ENCODE data around the gene BGLAP. TPM values are rescaled to one million over a fixed set of nuclear protein-coding genes. Genes with fewer than 3 reads are reported as not detected.

The BGLAP gene
- total RNA-seq, 1 experiment from 2014 or later, result 2.4 TPM

DNA sequence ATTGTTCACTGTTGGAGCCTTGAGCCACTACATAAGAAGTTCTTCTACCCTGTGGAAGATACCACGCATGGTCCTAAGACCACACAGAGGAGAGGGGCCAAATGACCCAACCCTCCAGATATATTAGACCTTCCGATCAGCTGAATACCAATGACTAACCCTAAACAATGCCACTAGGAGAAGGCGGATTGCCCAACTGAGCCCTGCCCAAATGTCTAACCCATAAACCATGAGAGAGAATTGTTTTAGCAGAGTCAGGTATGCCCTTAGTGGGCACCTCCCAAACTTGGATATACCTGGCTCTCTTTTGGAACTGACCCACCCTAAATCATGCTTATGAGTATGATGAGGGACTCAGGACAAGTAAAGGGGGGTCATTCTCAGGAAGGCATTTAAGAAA lies 28.3 kb downstream of the BGLAP start:
- H3T11ph ChIP-seq (ENCODE audit: low read length), result no peak overlapping the region
- no peak overlapping the region for H2BK12ac ChIP-seq (ENCODE audit: insufficient read length, low read depth, low read length)
- no peak overlapping the region for H2BK120ac ChIP-seq (ENCODE audit: low read depth, low read length, poor library complexity, severe bottlenecking)
- peaks cover 71 to 96% (median 81%) of the 10 kb centered on the region in 3 experiments; a peak in 6 of 7 replicates for H3K36me3 Mint-ChIP-seq (ENCODE audit: insufficient read depth in 1 of 3, low read depth in 3 of 3)
- H3K79me2 ChIP-seq (ENCODE audit: insufficient read depth, low read length), result no peaks in the 10 kb centered on the region
- no peaks in the 10 kb centered on the region for H4K20me1 ChIP-seq (ENCODE audit: control insufficient read depth, insufficient read depth, insufficient read length)
- no peak overlapping the region for H2BK20ac ChIP-seq (ENCODE audit: low read depth, low read length, poor library complexity, severe bottlenecking)
- no peak overlapping the region for H3K27ac ChIP-seq (ENCODE audit: insufficient read length, low read depth, low read length)
- H3K27me3 Mint-ChIP-seq (ENCODE audit: low read depth), result no peaks in the 10 kb centered on the region
- H3K4me2 ChIP-seq (ENCODE audit: insufficient read depth, insufficient read length, low read length), result no peak overlapping the region
- H3K4me3 Mint-ChIP-seq, result no peak overlapping the region
- no peak overlapping the region for H2AFZ ChIP-seq (ENCODE audit: low read length)
- H2BK5ac ChIP-seq (ENCODE audit: insufficient read length, low read length), result no peak overlapping the region
- H3K56ac ChIP-seq (ENCODE audit: insufficient read length, low read depth, low read length), result no peak overlapping the region
- no peaks in the 10 kb centered on the region for H3K4me1 Mint-ChIP-seq
- H3K4ac ChIP-seq (ENCODE audit: low read depth, low read length), result no peak overlapping the region
- H3K27me3 ChIP-seq (ENCODE audit: insufficient read depth, low read length), result no peaks in the 10 kb centered on the region
- TF ChIP-seq, protein P1, sequence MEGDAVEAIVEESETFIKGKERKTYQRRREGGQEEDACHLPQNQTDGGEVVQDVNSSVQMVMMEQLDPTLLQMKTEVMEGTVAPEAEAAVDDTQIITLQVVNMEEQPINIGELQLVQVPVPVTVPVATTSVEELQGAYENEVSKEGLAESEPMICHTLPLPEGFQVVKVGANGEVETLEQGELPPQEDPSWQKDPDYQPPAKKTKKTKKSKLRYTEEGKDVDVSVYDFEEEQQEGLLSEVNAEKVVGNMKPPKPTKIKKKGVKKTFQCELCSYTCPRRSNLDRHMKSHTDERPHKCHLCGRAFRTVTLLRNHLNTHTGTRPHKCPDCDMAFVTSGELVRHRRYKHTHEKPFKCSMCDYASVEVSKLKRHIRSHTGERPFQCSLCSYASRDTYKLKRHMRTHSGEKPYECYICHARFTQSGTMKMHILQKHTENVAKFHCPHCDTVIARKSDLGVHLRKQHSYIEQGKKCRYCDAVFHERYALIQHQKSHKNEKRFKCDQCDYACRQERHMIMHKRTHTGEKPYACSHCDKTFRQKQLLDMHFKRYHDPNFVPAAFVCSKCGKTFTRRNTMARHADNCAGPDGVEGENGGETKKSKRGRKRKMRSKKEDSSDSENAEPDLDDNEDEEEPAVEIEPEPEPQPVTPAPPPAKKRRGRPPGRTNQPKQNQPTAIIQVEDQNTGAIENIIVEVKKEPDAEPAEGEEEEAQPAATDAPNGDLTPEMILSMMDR (conservative IDR thresholded peaks at IDR 0.05), result no peak
- no CpG with 5 or more reads among the region's 3 CpGs for WGBS (ENCODE audit: extremely low coverage, insufficient read length, low lambda C conversion rate)
- H4K8ac ChIP-seq (replicated peaks; ENCODE audit: insufficient read length, low read depth, low read length), result no peak overlapping the region
- no peak overlapping the region for H3K18ac ChIP-seq (ENCODE audit: insufficient read length, low read depth, low read length)
- H3K14ac ChIP-seq (ENCODE audit: insufficient read depth, low read length), result no peak overlapping the region
- no peak overlapping the region for H2BK15ac ChIP-seq (ENCODE audit: low read depth, low read length)
- H3K79me1 ChIP-seq (ENCODE audit: insufficient read depth, low read depth, low read length, poor library complexity, severe bottlenecking), result no peaks in the 10 kb centered on the region
- no peaks in the 10 kb centered on the region for H3K9me3 Mint-ChIP-seq
- no peak overlapping the region for H4K91ac ChIP-seq (ENCODE audit: insufficient read length, low read depth, low read length)
- no peak overlapping the region for H2AK5ac ChIP-seq (ENCODE audit: insufficient read length, low read length)
- no peak overlapping the region for H3K9ac ChIP-seq (ENCODE audit: extremely low read depth, insufficient read length, low read length)
- H3K9me3 ChIP-seq (ENCODE audit: control insufficient read depth, low read depth, low read length), result no peaks in the 10 kb centered on the region
- no peaks in the 10 kb centered on the region for H3K23me2 ChIP-seq (ENCODE audit: insufficient read length, low read depth, low read length, poor library complexity, severe bottlenecking)
- H3K4me1 ChIP-seq (ENCODE audit: insufficient read depth, low read length), result no peaks in the 10 kb centered on the region
- no peak overlapping the region for H3K23ac ChIP-seq (ENCODE audit: insufficient read length, low read depth, low read length)
- H4K5ac ChIP-seq (ENCODE audit: insufficient read length, low read depth, low read length), result no peak overlapping the region
- no peak overlapping the region for H3K27ac Mint-ChIP-seq
- DNase-seq, result no peak

All from H9 (cell line).